GM12878 (cell line): ENCODE results near the gene NR4A2. TPM values are rescaled to one million over a fixed set of nuclear protein-coding genes. Genes with fewer than 3 reads are reported as not detected.

Experiments
- ATAC-seq: fragments of 200-7000 bp; cut with Tn5 transposase; 3 replicates; pipeline ENCODE4 v1.9.1; 2020; ENCODE audit warnings: mild to moderate bottlenecking, moderate library complexity
- BruUV-seq: library from RNA; stranded (reverse); fragments of 400-500 nt; replicated peaks from 2 replicates; lab custom pipeline; 2021; lab: Mats Ljungman, UMichigan
- CTCF ChIA-PET: fragments of 300-600 bp; sonication (Branson Sonifier 250); formaldehyde crosslinking; extraction: SDS; loops from one replicate; lab custom pipeline; 2021; ENCODE audit warnings: inconsistent platforms; lab: Yijun Ruan, JAX
- POLR2A ChIA-PET: fragments of 350-600 bp; formaldehyde crosslinking; extraction: SDS; loops from one replicate; lab custom pipeline; 2021; ENCODE audit warnings: inconsistent platforms; lab: Charles Lee
- RAD21 ChIA-PET: fragments of 300-600 bp; sonication (Branson Sonifier 250); formaldehyde crosslinking; loops from one replicate; lab custom pipeline; 2023; ENCODE audit warnings: antibody characterized with exemption; ENCODE audit not compliant: unreplicated experiment; lab: Charles Lee
- SMC1A ChIA-PET: fragments of 300-600 bp; sonication (Branson Sonifier 250); formaldehyde crosslinking; loops from one replicate; lab custom pipeline; 2023; ENCODE audit not compliant: unreplicated experiment, uncharacterized antibody; lab: Charles Lee
- DNase-seq: peaks from one replicate; pipeline ENCODE4 v3.0.0-alpha.2; 2011; ENCODE audit warnings: low read depth, low spot score
- FAIRE-seq: peaks from 3 replicates; lab custom pipeline; 2011; peaks lifted over from hg19 to GRCh38; lab: Jason Lieb, UNC
- H2AFZ ChIP-seq: 2 replicates; pipeline ENCODE4 v1.6.0; 2011; ENCODE audit warnings: low read depth, low read length, control low read depth; ENCODE audit not compliant: control insufficient read depth
- H3K27ac ChIP-seq: 2 replicates; pipeline ENCODE4 v1.5.1; 2011; ENCODE audit warnings: control low read depth; ENCODE audit not compliant: control insufficient read depth, insufficient read depth
- H3K27me3 ChIP-seq, 2 experiments: replicated peaks in 1 of 2; 2 replicates each; pipeline versions ENCODE4 v1.6.0 to v1.6.1; 2011; ENCODE audit warnings: low read length in 1 of 2; ENCODE audit not compliant: control insufficient read depth in 2 of 2, insufficient read depth in 2 of 2
- H3K36me3 ChIP-seq, 2 experiments: 2 replicates each; pipeline ENCODE4 v1.5.1; 2011; ENCODE audit warnings: low read length in 1 of 2; ENCODE audit not compliant: control insufficient read depth in 2 of 2, insufficient read depth in 2 of 2
- H3K4me1 ChIP-seq: 2 replicates; pipeline ENCODE4 v1.6.1; 2011; ENCODE audit warnings: mild to moderate bottlenecking, low read length, moderate library complexity, mixed read lengths; ENCODE audit not compliant: control insufficient read depth, insufficient read depth
- H3K4me2 ChIP-seq: 2 replicates; pipeline ENCODE4 v1.6.0; 2011; ENCODE audit warnings: control low read depth; ENCODE audit not compliant: control insufficient read depth, insufficient read depth
- H3K4me3 ChIP-seq: fragments of 200-600 bp; sonication (generic); 2 replicates; pipeline ENCODE4 v1.5.1; 2016
- H3K79me2 ChIP-seq: 2 replicates; pipeline ENCODE4 v1.6.0; 2011; ENCODE audit warnings: low read length; ENCODE audit not compliant: control insufficient read depth, insufficient read depth
- H3K9ac ChIP-seq: 2 replicates; pipeline ENCODE4 v1.8.0; 2011; ENCODE audit warnings: low read length, control low read depth, mixed read lengths; ENCODE audit not compliant: control insufficient read depth, insufficient read depth
- H3K9me3 ChIP-seq: replicated peaks from 3 replicates; pipeline ENCODE4 v1.5.1; 2011; ENCODE audit warnings: mild to moderate bottlenecking, low read length; ENCODE audit not compliant: control insufficient read depth, insufficient read depth
- H4K20me1 ChIP-seq: 2 replicates; pipeline ENCODE4 v1.6.0; 2011; ENCODE audit not compliant: control insufficient read depth, insufficient read depth
- CUX1 ChIP-seq: IDR thresholded peaks from 2 replicates; pipeline ENCODE4 v1.6.1; 2012; ENCODE audit warnings: improper control_type of control experiment, low read depth, low read length; ENCODE audit not compliant: insufficient replicate concordance
- EZH2 ChIP-seq: IDR thresholded peaks from 2 replicates; pipeline ENCODE4 v1.6.1; 2012; ENCODE audit warnings: low read depth, mild to moderate bottlenecking, control low read depth, inconsistent platforms, low read length, borderline replicate concordance; ENCODE audit not compliant: control insufficient read depth
- IKZF2 ChIP-seq, 2 experiments: fragments of 450-650 bp; IDR thresholded peaks; 2 replicates each; pipeline ENCODE4 v1.6.1; 2017; ENCODE audit warnings: mild to moderate bottlenecking in 2 of 2, moderate library complexity in 2 of 2
- NBN ChIP-seq: fragments of 450-650 bp; IDR thresholded peaks from 2 replicates; pipeline ENCODE4 v1.6.1; 2016
- NFYA ChIP-seq: IDR thresholded peaks from 2 replicates; pipeline ENCODE4 v1.6.1; 2011; ENCODE audit warnings: low read depth, mild to moderate bottlenecking, low read length, improper control_type of control experiment, borderline replicate concordance
- NFYB ChIP-seq: IDR thresholded peaks from 2 replicates; pipeline ENCODE4 v1.6.1; 2011; ENCODE audit warnings: low read depth, mild to moderate bottlenecking, low read length, improper control_type of control experiment, moderate library complexity; ENCODE audit not compliant: insufficient read depth
- RB1 ChIP-seq: fragments of 450-650 bp; formaldehyde crosslinking; IDR thresholded peaks from 2 replicates; pipeline ENCODE4 v1.6.1; 2017; ENCODE audit warnings: mild to moderate bottlenecking, borderline replicate concordance
- RCOR1 ChIP-seq: conservative IDR thresholded peaks from 2 replicates; pipeline ENCODE4 v1.6.1; 2012; ENCODE audit warnings: low read depth, low read length, improper control_type of control experiment
- RUNX3 ChIP-seq: IDR thresholded peaks from 2 replicates; pipeline ENCODE4 v1.6.1; 2012; ENCODE audit warnings: low read length, inconsistent platforms
- WGBS: methylation state at CpG from one replicate; pipeline ENCODE4 v1.1.6; 2016; ENCODE audit warnings: low lambda C conversion rate; ENCODE audit not compliant: insufficient replicate concordance, insufficient coverage; ENCODE audit errors: missing lambda C conversion rate; 5-methylcytosine and 5-hydroxymethylcytosine counted together
- in situ Hi-C: fragments of 300-500 bp; cut with MboI; formaldehyde crosslinking; loops from 9 replicates; pipeline ENCODE4 v1.14.3; 2018; ENCODE audit warnings: mixed read lengths
- intact Hi-C: fragments of 100-400 bp; cut with micrococcal nuclease; formaldehyde crosslinking; loops from one replicate; pipeline ENCODE4 v1.14.2; 2022; ENCODE audit not compliant: unreplicated experiment
- polyA plus RNA-seq, 11 experiments: library from polyadenylated mRNA; depleted of rRNA in 4 of 11; unstranded in 6 of 11; stranded (reverse) in 5 of 11; fragments of >200 nt; fragmentation: Nextera tagmentation in 4 of 11; fragmentation: Illumina TruSeq in 1 of 11; extraction: Ambion mirVana in 4 of 11; extraction: Trizol in 1 of 11; gene quantifications; 1 replicate in 1 of 11; 2 replicates in 10 of 11; pipeline versions ENCODE4 v1.2.1 to v1.2.3, GENCODE V29; 2011 to 2016; ENCODE audit warnings: inconsistent platforms in 2 of 11, missing spikeins in 2 of 11, low read depth in 1 of 11
- total RNA-seq, 4 experiments: library from RNA; depleted of rRNA in 3 of 4; stranded (reverse); fragments of >200 nt in 3 of 4; fragmentation: Illumina TruSeq in 1 of 4; extraction: Trizol in 1 of 4; gene quantifications; 2 replicates each; pipeline versions ENCODE4 v1.2.1 to v1.2.3, GENCODE V29; 2013 to 2021
- TF ChIP-seq, protein P1 (sequence below): fragments of 450-650 bp; IDR thresholded peaks from 2 replicates; pipeline ENCODE4 v1.6.1; 2017; ENCODE audit warnings: antibody characterized with exemption, mild to moderate bottlenecking, moderate library complexity
- TF ChIP-seq, protein P2 (sequence below): fragments of 450-650 bp; IDR thresholded peaks from 2 replicates; pipeline ENCODE4 v1.6.1; 2018; ENCODE audit warnings: mild to moderate bottlenecking, low read depth, moderate library complexity; ENCODE audit not compliant: partially characterized antibody

Gene NR4A2
- total and polyA plus RNA-seq, 10 of the 15 experiments (the other 5 are each of a cell fraction or from before 2014, with no cell fraction given) = 0.15 to 3.4 (median 0.58) TPM

DNA sequence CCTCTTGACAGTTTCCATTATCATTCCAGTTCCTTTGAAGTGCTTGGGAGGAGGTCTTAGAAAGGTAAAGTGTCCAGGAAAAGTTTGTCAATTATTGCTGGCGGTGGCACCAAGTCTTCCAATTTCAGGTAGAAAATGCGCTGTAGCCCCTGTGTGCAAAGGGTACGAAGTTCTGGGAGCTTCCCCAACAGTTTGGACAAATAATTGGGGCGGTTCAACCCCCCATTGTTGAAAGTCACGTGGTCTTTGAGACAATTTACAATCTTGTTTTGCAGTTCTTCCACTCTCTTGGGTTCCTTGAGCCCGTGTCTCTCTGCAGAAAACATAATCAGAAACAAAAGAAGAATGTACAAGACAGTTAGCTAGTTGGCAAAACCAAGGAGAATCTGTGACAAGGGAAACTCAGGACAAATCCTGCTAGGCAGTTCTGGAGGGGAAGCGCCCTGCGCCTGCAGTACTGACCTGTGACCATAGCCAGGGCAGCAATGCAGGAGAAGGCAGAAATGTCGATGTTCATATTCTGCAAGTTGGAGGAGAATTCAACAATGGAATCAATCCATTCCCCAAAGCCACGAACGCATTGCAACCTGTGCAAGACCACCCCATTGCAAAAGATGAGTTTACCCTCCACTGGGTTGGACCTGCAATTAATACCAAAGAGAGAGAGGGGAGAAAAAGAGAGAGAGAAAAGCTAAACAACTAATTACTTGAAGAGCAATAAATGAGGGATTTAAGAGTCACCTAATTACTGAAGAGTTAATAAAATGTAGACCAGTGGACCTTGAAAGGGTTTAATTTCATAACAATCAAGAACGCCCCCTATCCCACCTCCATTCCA, 6.6 kb downstream of the NR4A2 start:
- 59% methylated on average over 12 of the region's 12 CpGs for WGBS
- no peaks in the 10 kb centered on the region for H4K20me1 ChIP-seq
- no peak overlapping the region for H2AFZ ChIP-seq
- no peak for DNase-seq
- H3K9me3 ChIP-seq = peaks cover 3% of the 10 kb centered on the region; the same call in 2 of the 3 replicates
- H3K27ac ChIP-seq = no peak overlapping the region
- intact Hi-C loops (no loop called here), in situ Hi-C loops (loop anchor here (25.0 kb wide), 1 partner anchor 261 kb away; no protein-coding TSS in a partner anchor)
- ATAC-seq = no peak
- no peak overlapping the region for H3K4me2 ChIP-seq
- no peaks in the 10 kb centered on the region for H3K36me3 ChIP-seq
- SMC1A ChIA-PET = interaction anchor here (1.0 kb wide), 1 partner anchor 263 kb away, joined by 3 read pairs; no protein-coding TSS in a partner anchor
- peaks cover 3% of the 10 kb centered on the region for H3K4me1 ChIP-seq
- H3K79me2 ChIP-seq = no peaks in the 10 kb centered on the region
- RAD21 ChIA-PET = no interaction called here
- H3K27me3 ChIP-seq = peaks cover 6 to 33% of the 10 kb centered on the region in 2 experiments
- CTCF ChIA-PET = interaction anchor here (1.3 kb wide), 1 partner anchor 264 kb away, joined by 3 read pairs; no protein-coding TSS in a partner anchor
- no peak for FAIRE-seq
- BruUV-seq = no TSS peak
- POLR2A ChIA-PET = no interaction called here
- no peak overlapping the region for H3K9ac ChIP-seq
- H3K4me3 ChIP-seq = no peak overlapping the region
- TF ChIP-seq NBN = no peak
- TF ChIP-seq RUNX3 = no peak
- TF ChIP-seq CUX1 = no peak
- TF ChIP-seq RB1 = no peak
- no peak for TF ChIP-seq RCOR1
- TF ChIP-seq EZH2 = no peak
- no peak for TF ChIP-seq NFYA
- TF ChIP-seq, protein P1, sequence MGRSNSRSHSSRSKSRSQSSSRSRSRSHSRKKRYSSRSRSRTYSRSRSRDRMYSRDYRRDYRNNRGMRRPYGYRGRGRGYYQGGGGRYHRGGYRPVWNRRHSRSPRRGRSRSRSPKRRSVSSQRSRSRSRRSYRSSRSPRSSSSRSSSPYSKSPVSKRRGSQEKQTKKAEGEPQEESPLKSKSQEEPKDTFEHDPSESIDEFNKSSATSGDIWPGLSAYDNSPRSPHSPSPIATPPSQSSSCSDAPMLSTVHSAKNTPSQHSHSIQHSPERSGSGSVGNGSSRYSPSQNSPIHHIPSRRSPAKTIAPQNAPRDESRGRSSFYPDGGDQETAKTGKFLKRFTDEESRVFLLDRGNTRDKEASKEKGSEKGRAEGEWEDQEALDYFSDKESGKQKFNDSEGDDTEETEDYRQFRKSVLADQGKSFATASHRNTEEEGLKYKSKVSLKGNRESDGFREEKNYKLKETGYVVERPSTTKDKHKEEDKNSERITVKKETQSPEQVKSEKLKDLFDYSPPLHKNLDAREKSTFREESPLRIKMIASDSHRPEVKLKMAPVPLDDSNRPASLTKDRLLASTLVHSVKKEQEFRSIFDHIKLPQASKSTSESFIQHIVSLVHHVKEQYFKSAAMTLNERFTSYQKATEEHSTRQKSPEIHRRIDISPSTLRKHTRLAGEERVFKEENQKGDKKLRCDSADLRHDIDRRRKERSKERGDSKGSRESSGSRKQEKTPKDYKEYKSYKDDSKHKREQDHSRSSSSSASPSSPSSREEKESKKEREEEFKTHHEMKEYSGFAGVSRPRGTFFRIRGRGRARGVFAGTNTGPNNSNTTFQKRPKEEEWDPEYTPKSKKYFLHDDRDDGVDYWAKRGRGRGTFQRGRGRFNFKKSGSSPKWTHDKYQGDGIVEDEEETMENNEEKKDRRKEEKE = no peak
- TF ChIP-seq, protein P2, sequence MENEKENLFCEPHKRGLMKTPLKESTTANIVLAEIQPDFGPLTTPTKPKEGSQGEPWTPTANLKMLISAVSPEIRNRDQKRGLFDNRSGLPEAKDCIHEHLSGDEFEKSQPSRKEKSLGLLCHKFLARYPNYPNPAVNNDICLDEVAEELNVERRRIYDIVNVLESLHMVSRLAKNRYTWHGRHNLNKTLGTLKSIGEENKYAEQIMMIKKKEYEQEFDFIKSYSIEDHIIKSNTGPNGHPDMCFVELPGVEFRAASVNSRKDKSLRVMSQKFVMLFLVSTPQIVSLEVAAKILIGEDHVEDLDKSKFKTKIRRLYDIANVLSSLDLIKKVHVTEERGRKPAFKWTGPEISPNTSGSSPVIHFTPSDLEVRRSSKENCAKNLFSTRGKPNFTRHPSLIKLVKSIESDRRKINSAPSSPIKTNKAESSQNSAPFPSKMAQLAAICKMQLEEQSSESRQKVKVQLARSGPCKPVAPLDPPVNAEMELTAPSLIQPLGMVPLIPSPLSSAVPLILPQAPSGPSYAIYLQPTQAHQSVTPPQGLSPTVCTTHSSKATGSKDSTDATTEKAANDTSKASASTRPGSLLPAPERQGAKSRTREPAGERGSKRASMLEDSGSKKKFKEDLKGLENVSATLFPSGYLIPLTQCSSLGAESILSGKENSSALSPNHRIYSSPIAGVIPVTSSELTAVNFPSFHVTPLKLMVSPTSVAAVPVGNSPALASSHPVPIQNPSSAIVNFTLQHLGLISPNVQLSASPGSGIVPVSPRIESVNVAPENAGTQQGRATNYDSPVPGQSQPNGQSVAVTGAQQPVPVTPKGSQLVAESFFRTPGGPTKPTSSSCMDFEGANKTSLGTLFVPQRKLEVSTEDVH = no peak
- no peak for TF ChIP-seq NFYB
- TF ChIP-seq IKZF2 (IDR thresholded peaks at IDR 0.05) = no peak
